IPS-20b (cell line): ENCODE measurements around the gene OR10H5.
"Not testable (repeated sequence)": the region's sequence is repeated elsewhere in the genome, so short reads cannot be mapped to it uniquely, and the experiment has no call there.

Experiments used
- H3K27ac ChIP-seq: one replicate; pipeline ENCODE4 v1.5.1; 2013; ENCODE audit warnings: low read length
- H3K27me3 ChIP-seq: 2 replicates; pipeline ENCODE4 v1.6.1; 2013; ENCODE audit warnings: mild to moderate bottlenecking, low read length, inconsistent platforms; ENCODE audit not compliant: insufficient read depth
- H3K36me3 ChIP-seq: 2 replicates; pipeline ENCODE4 v1.6.1; 2013; ENCODE audit warnings: low read depth, mild to moderate bottlenecking, inconsistent platforms, low read length, moderate library complexity; ENCODE audit not compliant: insufficient read depth
- H3K4me1 ChIP-seq: 2 replicates; pipeline ENCODE4 v1.6.1; 2013; ENCODE audit warnings: mild to moderate bottlenecking, control low read depth, inconsistent platforms, low read length, moderate library complexity; ENCODE audit not compliant: insufficient read depth
- H3K4me3 ChIP-seq: 2 replicates; pipeline ENCODE4 v1.5.1; 2013; ENCODE audit warnings: mild to moderate bottlenecking, low read length, inconsistent platforms
- H3K9ac ChIP-seq: 2 replicates; pipeline ENCODE4 v1.6.1; 2013; ENCODE audit warnings: low read depth, mild to moderate bottlenecking, inconsistent platforms, low read length, moderate library complexity
- H3K9me3 ChIP-seq: 2 replicates; pipeline ENCODE4 v1.6.1; 2013; ENCODE audit warnings: mild to moderate bottlenecking, low read depth, low read length, inconsistent platforms; ENCODE audit not compliant: insufficient read depth

OR10H5 gene

GRCh38 chr19:15836330-15837220 is 49.1 kb downstream of the OR10H5 start:
- Histone ChIP-seq H3K4me3 (no peak overlapping the region), H3K27ac (no peak overlapping the region), H3K9ac (no peak overlapping the region), H3K27me3 (no peaks in the 10 kb centered on the region), H3K9me3 (peaks cover 88% of the 10 kb centered on the region), H3K4me1 (no peaks in the 10 kb centered on the region), H3K36me3 (no peaks in the 10 kb centered on the region)

- Histone ChIP-seq H3K4me3 (no peak overlapping the region), H3K9ac (no peak overlapping the region), H3K27ac (no peak overlapping the region), H3K36me3 (no peaks in the 10 kb centered on the region), H3K9me3 (peaks cover 88% of the 10 kb centered on the region), H3K4me1 (no peaks in the 10 kb centered on the region), H3K27me3 (no peaks in the 10 kb centered on the region)
Measured at GRCh38 chr19:15837221-15837731, 49.8 kb downstream of the OR10H5 start.

- Histone ChIP-seq H3K27ac (no peak overlapping the region), H3K9ac (no peak overlapping the region), H3K4me1 (no peaks in the 10 kb centered on the region), H3K27me3 (no peaks in the 10 kb centered on the region), H3K36me3 (no peaks in the 10 kb centered on the region), H3K4me3 (no peak overlapping the region), H3K9me3 (peaks cover 88% of the 10 kb centered on the region)
Measured at GRCh38 chr19:15838351-15838750, 50.9 kb downstream of the OR10H5 start.

DNA sequence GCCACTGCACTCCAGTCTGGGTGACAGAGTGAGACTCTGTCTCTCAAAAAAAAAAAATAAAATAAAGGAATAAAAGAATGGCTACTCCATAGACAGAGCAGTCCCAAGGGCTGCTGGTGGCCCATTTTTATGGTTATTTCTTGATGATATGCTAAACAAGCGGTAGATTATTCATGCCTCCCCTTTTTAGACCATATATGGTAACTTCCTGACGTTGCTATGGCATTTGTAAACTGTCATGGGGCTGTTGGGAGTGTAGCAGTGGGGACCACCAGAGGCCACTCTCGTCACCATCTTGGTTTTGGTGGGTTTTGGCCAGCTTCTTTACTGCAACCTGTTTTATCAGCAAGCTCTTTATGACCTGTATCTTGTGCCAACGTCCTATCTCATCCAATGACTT is 52.4 kb downstream of the OR10H5 start:
- H3K27me3 ChIP-seq: not testable (repeated sequence)

GRCh38 chr19:15840833-15841232 is 53.4 kb downstream of the OR10H5 start:
- Histone ChIP-seq H3K36me3 (no peaks in the 10 kb centered on the region), H3K27me3 (no peaks in the 10 kb centered on the region), H3K4me1 (no peaks in the 10 kb centered on the region), H3K9me3 (peaks cover 81% of the 10 kb centered on the region), H3K9ac (no peak overlapping the region), H3K4me3 (no peak overlapping the region), H3K27ac (no peak overlapping the region)

More for the DNA sequence above, 52.4 kb downstream of the OR10H5 start:
- not testable (repeated sequence) for H3K27ac ChIP-seq, H3K4me3 ChIP-seq, H3K36me3 ChIP-seq, H3K4me1 ChIP-seq, H3K9ac ChIP-seq
- peaks cover 84% of the 10 kb centered on the region for H3K9me3 ChIP-seq

GRCh38 chr19:15841875-15842569 is 54.6 kb downstream of the OR10H5 start:
- Histone ChIP-seq H3K4me1 (no peaks in the 10 kb centered on the region), H3K9me3 (peaks cover 81% of the 10 kb centered on the region)

GRCh38 chr19:15843203-15843893 is 55.9 kb downstream of the OR10H5 start:
- no peaks in the 10 kb centered on the region for H3K36me3 ChIP-seq
- H3K4me3 ChIP-seq: no peak overlapping the region
- no peak overlapping the region for H3K9ac ChIP-seq
- H3K27me3 ChIP-seq: no peaks in the 10 kb centered on the region
- H3K9me3 ChIP-seq: peaks cover 83% of the 10 kb centered on the region
- no peaks in the 10 kb centered on the region for H3K4me1 ChIP-seq
- H3K27ac ChIP-seq: no peak overlapping the region

More at GRCh38 chr19:15841875-15842569, 54.6 kb downstream of the OR10H5 start:
- Histone ChIP-seq H3K27ac (no peak overlapping the region), H3K4me3 (no peak overlapping the region), H3K36me3 (no peaks in the 10 kb centered on the region), H3K9ac (no peak overlapping the region), H3K27me3 (no peaks in the 10 kb centered on the region)

DNA sequence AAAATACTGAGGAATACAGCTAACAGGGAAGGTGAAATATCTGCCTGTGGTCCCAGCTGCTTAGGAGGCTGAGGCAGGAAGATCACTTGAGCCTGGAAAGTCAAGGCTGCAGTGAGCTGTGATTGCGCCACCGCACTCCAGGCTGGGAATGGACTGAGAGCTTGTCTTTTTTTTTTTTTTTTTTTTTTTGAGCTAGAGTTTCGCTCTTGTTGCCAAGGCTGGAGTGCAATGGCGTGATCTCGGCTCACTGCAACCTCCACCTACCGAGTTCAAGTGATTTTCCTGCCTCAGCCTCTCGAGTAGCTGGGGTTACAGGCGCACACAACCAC is 56.4 kb downstream of the OR10H5 start:
- not testable (repeated sequence) for H3K4me1 ChIP-seq, H3K27me3 ChIP-seq, H3K36me3 ChIP-seq, H3K27ac ChIP-seq, H3K4me3 ChIP-seq, H3K9ac ChIP-seq
- H3K9me3 ChIP-seq: peaks cover 80% of the 10 kb centered on the region

- Histone ChIP-seq H3K27ac (no peak overlapping the region), H3K27me3 (no peaks in the 10 kb centered on the region), H3K9me3 (peaks cover 86% of the 10 kb centered on the region), H3K9ac (no peak overlapping the region), H3K4me3 (no peak overlapping the region), H3K4me1 (no peaks in the 10 kb centered on the region), H3K36me3 (no peaks in the 10 kb centered on the region)
Measured at GRCh38 chr19:15846923-15847322, 59.5 kb downstream of the OR10H5 start.

DNA sequence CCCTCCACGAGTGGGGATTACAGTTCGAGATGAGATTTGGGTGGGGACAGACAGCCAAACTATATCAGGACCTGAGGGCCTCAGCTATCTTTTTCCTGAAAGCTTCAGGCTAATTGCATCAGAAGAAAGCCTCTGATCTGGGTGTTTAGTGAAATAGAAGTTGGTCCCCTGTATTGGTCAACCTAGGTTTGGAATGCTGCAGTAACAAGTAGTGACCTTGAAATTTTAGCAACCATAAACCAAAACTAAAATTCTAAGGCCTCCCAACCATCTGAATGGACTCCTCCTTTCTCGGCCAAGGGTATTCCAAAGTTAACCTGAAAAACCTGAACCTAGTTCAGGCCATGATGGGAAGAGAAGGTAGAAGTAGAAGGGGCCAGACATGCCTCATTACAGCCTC is 62.9 kb downstream of the OR10H5 start:
- H3K9me3 ChIP-seq: peaks cover 84% of the 10 kb centered on the region
- no peak overlapping the region for H3K4me3 ChIP-seq
- H3K36me3 ChIP-seq: no peaks in the 10 kb centered on the region
- no peaks in the 10 kb centered on the region for H3K27me3 ChIP-seq
- H3K27ac ChIP-seq: no peak overlapping the region
- no peak overlapping the region for H3K9ac ChIP-seq
- no peaks in the 10 kb centered on the region for H3K4me1 ChIP-seq
